ENCODE data around the gene TMEM179. TPM values are rescaled to one million over a fixed set of nuclear protein-coding genes. Genes with fewer than 3 reads are reported as not detected.

Gene TMEM179
- total and polyA plus RNA-seq, 2 of the 13 experiments (the other 11 are each of a cell fraction or from before 2014, with no cell fraction given), result not detected

DNA sequence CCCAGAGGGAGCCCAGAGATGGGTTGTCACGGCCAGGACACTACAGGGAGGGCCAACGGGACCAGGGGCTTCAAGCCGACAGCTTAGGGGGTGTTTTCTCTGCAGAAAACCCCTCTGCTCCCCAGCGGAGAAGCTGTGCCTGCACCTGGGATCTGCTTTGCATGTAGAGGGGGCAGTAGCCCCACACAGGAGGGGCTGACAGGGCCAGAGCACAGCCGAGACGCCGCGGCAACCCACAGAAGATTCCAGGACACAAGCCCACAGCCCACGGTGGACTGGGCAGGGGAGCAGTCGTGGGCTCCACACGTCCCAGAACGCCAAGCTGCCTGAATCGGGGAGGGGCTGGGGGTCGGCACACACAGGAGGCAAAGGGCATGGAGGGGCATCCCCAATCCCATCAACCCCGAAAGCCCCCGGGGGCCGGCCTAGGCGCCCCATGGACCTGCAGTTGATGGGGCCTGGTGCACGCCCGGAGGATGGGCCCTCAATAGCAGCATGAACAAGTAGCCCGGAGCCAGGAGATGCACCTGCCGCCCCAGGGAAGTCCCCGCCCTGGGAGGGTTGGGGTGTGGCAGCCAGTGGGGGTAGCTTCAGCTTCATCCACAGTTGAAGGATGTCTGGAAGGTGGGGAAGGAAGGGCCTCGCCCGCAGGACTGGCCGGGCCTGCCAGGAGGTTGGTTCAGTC lies 30.5 kb upstream of the TMEM179 start:
- DNase-seq (ENCODE audit: low spot score) (no peak), ATAC-seq (no peak), FAIRE-seq (no peak)
- in situ Hi-C loops (cut with HindIII; ENCODE audit: extremely low pct_ligation_motif_present, low pct_unique_long_range_greater_than_20kb) (no loop called here), intact Hi-C loops (cut with micrococcal nuclease; ENCODE audit: unreplicated experiment) (no loop called here)
- Histone ChIP-seq H3K9me3 (ENCODE audit: low read length) (no peaks in the 10 kb centered on the region), H3K4me1 (ENCODE audit: insufficient read depth, low read length) (peaks cover 8% of the 10 kb centered on the region; the same call in 1 of the 2 replicates), H3K9ac (ENCODE audit: insufficient read depth, low read depth, low read length) (no peak overlapping the region), H3K4me3 (replicated peaks in 1 of 3; ENCODE audit: insufficient read depth in 1 of 3, low read depth in 2 of 3, low read length in 3 of 3) (no peak overlapping the region), H3K4me2 (ENCODE audit: low read depth, low read length) (no peak overlapping the region), H2AFZ (ENCODE audit: low read length) (no peak overlapping the region), H3K27me3 (ENCODE audit: control insufficient read depth in 1 of 2, insufficient read depth in 2 of 2, low read length in 2 of 2) (peaks cover 8 to 73% of the 10 kb centered on the region in 2 experiments), H3K79me2 (ENCODE audit: insufficient read depth, low read length) (no peaks in the 10 kb centered on the region), H4K20me1 (ENCODE audit: insufficient read depth, low read length) (no peaks in the 10 kb centered on the region), H3K36me3 (replicated peaks in 1 of 2; ENCODE audit: control insufficient read depth in 1 of 2, insufficient read depth in 2 of 2, low read length in 2 of 2) (no peaks in the 10 kb centered on the region), H3K27ac (ENCODE audit: extremely low read length, insufficient read depth, low read length) (no peak overlapping the region)
- TF ChIP-seq ZNF350 (CRISPR knock-in tag; IDR thresholded peaks at IDR 0.05; ENCODE audit: borderline replicate concordance, low read depth) (no peak), ZEB1 (IDR thresholded peaks at IDR 0.05; ENCODE audit: insufficient replicate concordance, low read depth) (no peak), ZNF564 (CRISPR knock-in tag; IDR thresholded peaks at IDR 0.05) (no peak), RORA (CRISPR knock-in tag; IDR thresholded peaks at IDR 0.05) (no peak), SETDB1 (CRISPR knock-in tag; IDR thresholded peaks at IDR 0.05; ENCODE audit: borderline replicate concordance) (no peak), ZNF629 (CRISPR knock-in tag; conservative IDR thresholded peaks at IDR 0.05) (no peak), ZNF567 (CRISPR knock-in tag; IDR thresholded peaks at IDR 0.05; ENCODE audit: borderline replicate concordance) (no peak), FIP1L1 (IDR thresholded peaks at IDR 0.05; ENCODE audit: borderline replicate concordance, insufficient read depth, low read depth, low read length) (no peak), KLF15 (CRISPR knock-in tag; IDR thresholded peaks at IDR 0.05; ENCODE audit: borderline replicate concordance) (no peak), ISX (CRISPR knock-in tag; conservative IDR thresholded peaks at IDR 0.05) (no peak), ZBTB7B (CRISPR knock-in tag; IDR thresholded peaks at IDR 0.05) (no peak), NBN (conservative IDR thresholded peaks at IDR 0.05) (no peak), SRF (IDR thresholded peaks at IDR 0.05; ENCODE audit: low read depth, low read length) (no peak), FOXK2 (IDR thresholded peaks at IDR 0.05) (no peak), GPN1 (CRISPR knock-in tag; IDR thresholded peaks at IDR 0.05; ENCODE audit: borderline replicate concordance) (no peak)
- TF ChIP-seq, protein P1, sequence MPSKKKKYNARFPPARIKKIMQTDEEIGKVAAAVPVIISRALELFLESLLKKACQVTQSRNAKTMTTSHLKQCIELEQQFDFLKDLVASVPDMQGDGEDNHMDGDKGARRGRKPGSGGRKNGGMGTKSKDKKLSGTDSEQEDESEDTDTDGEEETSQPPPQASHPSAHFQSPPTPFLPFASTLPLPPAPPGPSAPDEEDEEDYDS (CRISPR knock-in tag; IDR thresholded peaks at IDR 0.05), result no peak
- TF ChIP-seq, protein P2, sequence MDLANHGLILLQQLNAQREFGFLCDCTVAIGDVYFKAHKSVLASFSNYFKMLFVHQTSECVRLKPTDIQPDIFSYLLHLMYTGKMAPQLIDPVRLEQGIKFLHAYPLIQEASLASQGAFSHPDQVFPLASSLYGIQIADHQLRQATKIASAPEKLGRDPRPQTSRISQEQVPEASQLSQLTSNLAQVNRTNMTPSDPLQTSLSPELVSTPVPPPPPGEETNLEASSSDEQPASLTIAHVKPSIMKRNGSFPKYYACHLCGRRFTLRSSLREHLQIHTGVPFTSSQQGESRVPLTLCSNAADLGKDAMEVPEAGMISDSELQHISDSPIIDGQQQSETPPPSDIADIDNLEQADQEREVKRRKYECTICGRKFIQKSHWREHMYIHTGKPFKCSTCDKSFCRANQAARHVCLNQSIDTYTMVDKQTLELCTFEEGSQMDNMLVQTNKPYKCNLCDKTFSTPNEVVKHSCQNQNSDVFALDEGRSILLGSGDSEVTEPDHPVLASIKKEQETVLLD (CRISPR knock-in tag; IDR thresholded peaks at IDR 0.05; ENCODE audit: low read depth), result no peak
- 64% methylated on average over 4 of the region's 26 CpGs for WGBS (ENCODE audit: low lambda C conversion rate)
- no TSS peak for BruUV-seq (replicated peaks)
- ChIA-PET CTCF (ENCODE audit: low intra/inter-chr PET ratio, low total read pairs) (no interaction called here), POLR2A (no interaction called here)

All from HepG2 (cell line).